Fibroblast of lung (primary cell): Measurements from ENCODE around the gene KCNN3. TPM values are rescaled to one million over a fixed set of nuclear protein-coding genes. Genes with fewer than 3 reads are reported as not detected.

ENCODE experiments used
- DNase-seq, 2 donors: peaks; one replicate each; pipeline versions ENCODE4 v3.0.0 to v3.0.0-alpha.2; 2010; ENCODE audit warnings: low read depth in 2 of 2
- H2AFZ ChIP-seq: 2 replicates; pipeline ENCODE4 v1.5.1; 2012; ENCODE audit warnings: low read length, control low read depth, inconsistent platforms
- H3K27ac ChIP-seq: 2 replicates; pipeline ENCODE4 v1.5.1; 2011; ENCODE audit warnings: low read length, control low read depth; ENCODE audit not compliant: insufficient read depth
- H3K27me3 ChIP-seq: 2 replicates; pipeline ENCODE4 v1.5.1; 2011; ENCODE audit warnings: mild to moderate bottlenecking, low read length; ENCODE audit not compliant: control insufficient read depth, insufficient read depth
- H3K36me3 ChIP-seq: 2 replicates; pipeline ENCODE4 v1.5.1; 2011; ENCODE audit warnings: low read length; ENCODE audit not compliant: control insufficient read depth, insufficient read depth
- H3K4me1 ChIP-seq: 2 replicates; pipeline ENCODE4 v1.5.1; 2011; ENCODE audit warnings: low read length; ENCODE audit not compliant: control insufficient read depth, insufficient read depth; ENCODE audit errors: extremely low read depth
- H3K4me2 ChIP-seq: 2 replicates; pipeline ENCODE4 v1.5.1; 2011; ENCODE audit warnings: low read length, control low read depth; ENCODE audit not compliant: insufficient read depth; ENCODE audit errors: extremely low read depth
- H3K4me3 ChIP-seq, 4 experiments: fragments of 200-600 bp in 1 of 4; sonication (generic) in 1 of 4; replicated peaks in 1 of 4; 2 replicates each; pipeline ENCODE4 v1.5.1; 2011 to 2016; ENCODE audit warnings: low read length in 4 of 4, low read depth in 3 of 4, mild to moderate bottlenecking in 3 of 4, control low read depth in 2 of 4, inconsistent platforms in 1 of 4, mixed read lengths in 1 of 4; ENCODE audit not compliant: insufficient read depth in 1 of 4; ENCODE audit errors: control extremely low read depth in 1 of 4
- H3K79me2 ChIP-seq: 2 replicates; pipeline ENCODE4 v1.5.1; 2012; ENCODE audit warnings: mild to moderate bottlenecking, low read length, inconsistent platforms; ENCODE audit not compliant: control insufficient read depth, insufficient read depth
- H3K9ac ChIP-seq: 2 replicates; pipeline ENCODE4 v1.5.1; 2011; ENCODE audit warnings: mild to moderate bottlenecking, low read length, control low read depth; ENCODE audit not compliant: insufficient read depth
- H3K9me3 ChIP-seq: 2 replicates; pipeline ENCODE4 v1.5.1; 2012; ENCODE audit warnings: low read depth, low read length; ENCODE audit not compliant: control insufficient read depth, insufficient read depth
- H4K20me1 ChIP-seq: 2 replicates; pipeline ENCODE4 v1.5.1; 2011; ENCODE audit warnings: low read length; ENCODE audit not compliant: control insufficient read depth, insufficient read depth; ENCODE audit errors: extremely low read depth
- EZH2 ChIP-seq: IDR thresholded peaks from 2 replicates; pipeline ENCODE4 v1.5.1; 2012; ENCODE audit warnings: low read length, control low read depth, mild to moderate bottlenecking; ENCODE audit errors: missing control alignments
- polyA plus RNA-seq, 2 donors: library from polyadenylated mRNA; depleted of rRNA in 1 of 2; stranded (reverse) in 1 of 2; unstranded in 1 of 2; fragments of >200 nt; gene quantifications; 2 replicates each; pipeline ENCODE4 v1.2.1, GENCODE V29; 2011 to 2012; ENCODE audit warnings: missing spikeins in 1 of 2
- total RNA-seq: library from RNA; depleted of rRNA; stranded (reverse); fragments of >200 nt; gene quantifications from 2 replicates; pipeline ENCODE4 v1.2.1, GENCODE V29; 2014
- TF ChIP-seq, protein P1 (sequence below), 2 donors: IDR thresholded peaks in 1 of 2; conservative IDR thresholded peaks in 1 of 2; 1 replicate in 1 of 2; 2 replicates in 1 of 2; pipeline ENCODE4 v1.5.1; 2011 to 2012; ENCODE audit warnings: low read length in 2 of 2, control low read depth in 1 of 2, inconsistent platforms in 1 of 2, low read depth in 1 of 2, mild to moderate bottlenecking in 1 of 2

The KCNN3 gene
- total and polyA plus RNA-seq, 2 donors (not counting 1 experiment from before 2014, with no cell fraction given) = not detected

DNA sequence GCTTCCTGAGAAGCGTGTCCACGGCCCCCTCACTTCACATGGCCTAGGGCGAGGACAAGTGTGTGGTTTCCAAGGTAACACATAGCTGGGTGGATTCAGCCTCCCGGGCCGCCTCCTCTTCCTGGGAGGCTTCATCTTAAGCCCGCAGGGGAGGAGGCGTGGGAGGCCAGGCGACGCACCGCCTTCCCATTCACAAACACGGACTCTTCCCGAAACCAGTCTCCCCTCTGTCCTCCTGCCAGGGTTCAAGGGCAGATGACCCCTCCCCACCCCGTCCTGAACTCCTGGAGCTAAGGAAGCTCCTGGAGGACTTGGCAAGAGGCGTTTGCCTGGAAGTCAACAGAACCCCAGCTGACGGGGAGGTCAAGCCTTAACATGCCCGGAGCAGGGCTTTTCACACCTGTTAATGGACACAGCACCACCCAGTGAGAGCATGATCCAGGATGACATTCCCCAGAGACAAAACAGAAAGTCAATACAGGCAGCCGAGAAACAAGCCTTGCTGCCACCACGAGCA, 56.7 kb downstream of the KCNN3 start:
- peak in 1 of 2 donors; percentile 32 for DNase-seq
- H3K27me3 ChIP-seq = peaks cover 20% of the 10 kb centered on the region

DNA sequence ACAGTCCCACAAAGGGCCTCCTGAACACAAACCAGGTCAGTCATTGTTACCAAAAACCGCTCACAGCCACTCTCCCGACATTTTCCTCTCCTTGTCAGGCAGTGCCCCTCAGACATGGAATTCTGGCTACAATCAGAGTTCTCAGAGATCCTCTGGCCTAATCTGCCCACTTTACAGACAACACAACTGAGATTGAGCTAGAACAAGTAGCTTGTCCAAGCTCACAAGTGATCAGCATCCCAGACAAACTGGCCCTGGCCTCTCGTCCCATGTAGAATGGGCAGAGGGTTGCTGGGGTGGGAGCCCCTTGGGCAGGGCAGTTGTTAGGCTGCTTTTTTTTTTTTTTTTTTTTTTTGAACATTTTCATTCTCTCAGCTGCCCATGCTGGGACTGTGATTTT, 57.2 kb downstream of the KCNN3 start:
- H3K4me1 ChIP-seq = no peaks in the 10 kb centered on the region
- no peak for DNase-seq
- no peaks in the 10 kb centered on the region for H4K20me1 ChIP-seq
- no peaks in the 10 kb centered on the region for H3K9me3 ChIP-seq
- no peak overlapping the region for H2AFZ ChIP-seq
- TF ChIP-seq, protein P1, sequence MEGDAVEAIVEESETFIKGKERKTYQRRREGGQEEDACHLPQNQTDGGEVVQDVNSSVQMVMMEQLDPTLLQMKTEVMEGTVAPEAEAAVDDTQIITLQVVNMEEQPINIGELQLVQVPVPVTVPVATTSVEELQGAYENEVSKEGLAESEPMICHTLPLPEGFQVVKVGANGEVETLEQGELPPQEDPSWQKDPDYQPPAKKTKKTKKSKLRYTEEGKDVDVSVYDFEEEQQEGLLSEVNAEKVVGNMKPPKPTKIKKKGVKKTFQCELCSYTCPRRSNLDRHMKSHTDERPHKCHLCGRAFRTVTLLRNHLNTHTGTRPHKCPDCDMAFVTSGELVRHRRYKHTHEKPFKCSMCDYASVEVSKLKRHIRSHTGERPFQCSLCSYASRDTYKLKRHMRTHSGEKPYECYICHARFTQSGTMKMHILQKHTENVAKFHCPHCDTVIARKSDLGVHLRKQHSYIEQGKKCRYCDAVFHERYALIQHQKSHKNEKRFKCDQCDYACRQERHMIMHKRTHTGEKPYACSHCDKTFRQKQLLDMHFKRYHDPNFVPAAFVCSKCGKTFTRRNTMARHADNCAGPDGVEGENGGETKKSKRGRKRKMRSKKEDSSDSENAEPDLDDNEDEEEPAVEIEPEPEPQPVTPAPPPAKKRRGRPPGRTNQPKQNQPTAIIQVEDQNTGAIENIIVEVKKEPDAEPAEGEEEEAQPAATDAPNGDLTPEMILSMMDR (conservative IDR thresholded peaks at IDR 0.05 in 1 of 2, IDR thresholded peaks at IDR 0.05 in 1 of 2; ENCODE audit: low read depth in 1 of 2, low read length in 2 of 2) = no peak
- TF ChIP-seq EZH2 = no peak
- H3K4me3 ChIP-seq = no peak overlapping the region
- no peak overlapping the region for H3K9ac ChIP-seq
- no peak overlapping the region for H3K4me2 ChIP-seq
- H3K79me2 ChIP-seq = no peaks in the 10 kb centered on the region
- no peaks in the 10 kb centered on the region for H3K36me3 ChIP-seq
- H3K27ac ChIP-seq = no peak overlapping the region
- H3K27me3 ChIP-seq = peaks cover 23% of the 10 kb centered on the region

More for the DNA sequence above, 56.7 kb downstream of the KCNN3 start:
- Histone ChIP-seq H4K20me1 (no peaks in the 10 kb centered on the region), H2AFZ (no peak overlapping the region), H3K9ac (no peak overlapping the region), H3K36me3 (no peaks in the 10 kb centered on the region), H3K4me2 (no peak overlapping the region), H3K79me2 (no peaks in the 10 kb centered on the region), H3K4me3 (no peak overlapping the region), H3K9me3 (no peaks in the 10 kb centered on the region), H3K4me1 (no peaks in the 10 kb centered on the region), H3K27ac (no peak overlapping the region)
- TF ChIP-seq EZH2 = no peak
- TF ChIP-seq, protein P1 (conservative IDR thresholded peaks at IDR 0.05 in 1 of 2, IDR thresholded peaks at IDR 0.05 in 1 of 2; ENCODE audit: low read depth in 1 of 2, low read length in 2 of 2) = no peak

DNA sequence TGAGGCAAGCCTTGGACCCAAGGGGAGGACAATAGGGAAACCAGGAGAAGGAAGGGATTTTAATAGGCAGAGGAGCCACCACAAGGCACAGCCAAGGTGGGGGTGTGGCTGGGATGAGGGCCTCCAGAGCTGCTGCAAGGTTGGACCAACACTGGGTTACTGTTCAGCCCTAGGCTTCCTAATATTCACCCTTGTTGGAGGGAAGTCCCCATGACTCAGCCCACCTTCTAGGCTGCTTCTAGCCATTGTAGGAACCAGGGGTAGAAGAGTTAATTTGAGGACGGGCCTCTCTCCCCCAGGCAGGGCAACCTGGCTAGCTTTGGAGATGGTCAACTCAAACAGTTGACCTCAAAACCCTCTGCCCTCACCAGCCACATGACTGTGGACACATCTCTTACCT, 59.5 kb downstream of the KCNN3 start:
- Histone ChIP-seq H3K79me2 (no peaks in the 10 kb centered on the region), H3K4me2 (no peak overlapping the region), H3K27me3 (peaks cover 31% of the 10 kb centered on the region), H2AFZ (no peak overlapping the region), H4K20me1 (no peaks in the 10 kb centered on the region), H3K9ac (no peak overlapping the region), H3K4me3 (no peak overlapping the region), H3K36me3 (no peaks in the 10 kb centered on the region), H3K9me3 (no peaks in the 10 kb centered on the region), H3K4me1 (no peaks in the 10 kb centered on the region), H3K27ac (no peak overlapping the region)
- no peak for DNase-seq
- TF ChIP-seq EZH2 = no peak
- TF ChIP-seq, protein P1 (conservative IDR thresholded peaks at IDR 0.05 in 1 of 2, IDR thresholded peaks at IDR 0.05 in 1 of 2; ENCODE audit: low read depth in 1 of 2, low read length in 2 of 2) = no peak
